ENCODE results near the gene BIRC5. TPM values are rescaled to one million over a fixed set of nuclear protein-coding genes. Genes with fewer than 3 reads are reported as not detected.

The BIRC5 gene
- total RNA-seq, 1 experiment from 2014 or later, result 140 TPM

- no peak overlapping the region for H3K4me3 ChIP-seq (replicated peaks in 1 of 2; ENCODE audit: low read depth in 1 of 2, low read length in 2 of 2)
- no peak for ATAC-seq
These were observed 50.5 kb downstream of the BIRC5 start for GRCh38 chr17:78264590-78264989.

GRCh38 chr17:78265121-78265520 is 51.1 kb downstream of the BIRC5 start:
- BruUV-seq (replicated peaks), result no TSS peak
- intact Hi-C loops (cut with micrococcal nuclease), result no loop called here
- Histone ChIP-seq H2AFZ (ENCODE audit: low read depth, low read length, poor library complexity, severe bottlenecking) (no peak overlapping the region), H3K4me3 (replicated peaks in 1 of 2; ENCODE audit: low read depth in 1 of 2, low read length in 2 of 2) (no peak overlapping the region), H3K9me2 (ENCODE audit: insufficient read depth) (no peaks in the 10 kb centered on the region), H3K36me3 (ENCODE audit: control insufficient read depth in 1 of 2, insufficient read depth in 2 of 2, low read length in 2 of 2) (no peaks in the 10 kb centered on the region), H3K9ac (ENCODE audit: low read length) (no peak overlapping the region), H3K4me2 (ENCODE audit: low read length) (no peak overlapping the region), H4K20me1 (ENCODE audit: insufficient read depth) (no peaks in the 10 kb centered on the region), H3K79me2 (ENCODE audit: insufficient read depth, low read length) (no peaks in the 10 kb centered on the region), H3K9me3 (ENCODE audit: control insufficient read depth in 1 of 2, insufficient read depth in 1 of 2, low read depth in 1 of 2, low read length in 2 of 2) (no peaks in the 10 kb centered on the region), H3K27me3 (ENCODE audit: insufficient read depth, low read length) (no peaks in the 10 kb centered on the region), H3K4me1 (ENCODE audit: control insufficient read depth in 1 of 2, insufficient read depth in 2 of 2, low read length in 2 of 2) (no peaks in the 10 kb centered on the region), H3K27ac (ENCODE audit: low read depth, low read length) (no peak overlapping the region)
- ATAC-seq (no peak), DNase-seq (ENCODE audit: low read depth, low spot score) (no peak)
- ChIA-PET CTCF (interaction anchor here (1.4 kb wide), 1 partner anchor 14 kb away, joined by 7 read pairs; no protein-coding TSS in a partner anchor), POLR2A (no interaction called here), RAD21 (ENCODE audit: low non-redundant PET in 1 of 2, low total read pairs in 2 of 2, uncharacterized antibody in 2 of 2, unreplicated experiment in 2 of 2) (no interaction called here)
- TF ChIP-seq FOSL1 (IDR thresholded peaks at IDR 0.05; ENCODE audit: low read depth), result no peak
- TF ChIP-seq EGR1 (IDR thresholded peaks at IDR 0.05; ENCODE audit: low read depth), result no peak
- TF ChIP-seq CTCF (IDR thresholded peaks at IDR 0.05 in 2 of 3, conservative IDR thresholded peaks at IDR 0.05 in 1 of 3; ENCODE audit: borderline replicate concordance in 1 of 3, insufficient read depth in 1 of 3, low read depth in 2 of 3, low read length in 2 of 3), result no peak
- TF ChIP-seq ZBTB33 (IDR thresholded peaks at IDR 0.05; ENCODE audit: extremely low read depth, insufficient replicate concordance, low read length), result no peak
- TF ChIP-seq SP1 (IDR thresholded peaks at IDR 0.05; ENCODE audit: low read depth), result no peak
- TF ChIP-seq CBX3 (IDR thresholded peaks at IDR 0.05; ENCODE audit: low read depth), result no peak
- TF ChIP-seq POLR2AphosphoS5 (IDR thresholded peaks at IDR 0.05; ENCODE audit: low read depth, low read length), result no peak
- TF ChIP-seq JUND (IDR thresholded peaks at IDR 0.05), result no peak
- TF ChIP-seq ZNF274 (IDR thresholded peaks at IDR 0.05; ENCODE audit: low read depth, low read length), result no peak
- no peak for TF ChIP-seq YY1 (IDR thresholded peaks at IDR 0.05; ENCODE audit: extremely low read depth, insufficient replicate concordance, low read depth, low read length)

More at GRCh38 chr17:78264590-78264989, 50.5 kb downstream of the BIRC5 start:
- DNase-seq (ENCODE audit: low read depth, low spot score), result no peak
- Histone ChIP-seq H3K79me2 (ENCODE audit: insufficient read depth, low read length) (no peaks in the 10 kb centered on the region), H2AFZ (ENCODE audit: low read depth, low read length, poor library complexity, severe bottlenecking) (no peak overlapping the region), H3K9me2 (ENCODE audit: insufficient read depth) (no peaks in the 10 kb centered on the region), H3K9me3 (ENCODE audit: control insufficient read depth in 1 of 2, insufficient read depth in 1 of 2, low read depth in 1 of 2, low read length in 2 of 2) (no peaks in the 10 kb centered on the region), H3K36me3 (ENCODE audit: control insufficient read depth in 1 of 2, insufficient read depth in 2 of 2, low read length in 2 of 2) (no peaks in the 10 kb centered on the region), H3K4me1 (ENCODE audit: control insufficient read depth in 1 of 2, insufficient read depth in 2 of 2, low read length in 2 of 2) (no peaks in the 10 kb centered on the region), H3K27me3 (ENCODE audit: insufficient read depth, low read length) (no peaks in the 10 kb centered on the region), H3K4me2 (ENCODE audit: low read length) (no peak overlapping the region), H3K9ac (ENCODE audit: low read length) (no peak overlapping the region), H4K20me1 (ENCODE audit: insufficient read depth) (no peaks in the 10 kb centered on the region), H3K27ac (ENCODE audit: low read depth, low read length) (no peak overlapping the region)
- ChIA-PET POLR2A (no interaction called here), RAD21 (ENCODE audit: low non-redundant PET in 1 of 2, low total read pairs in 2 of 2, uncharacterized antibody in 2 of 2, unreplicated experiment in 2 of 2) (no interaction called here), CTCF (interaction anchor here (1.4 kb wide), 1 partner anchor 14 kb away, joined by 7 read pairs; no protein-coding TSS in a partner anchor)
- intact Hi-C loops (cut with micrococcal nuclease), result no loop called here
- BruUV-seq (replicated peaks), result no TSS peak
- TF ChIP-seq ZFX (IDR thresholded peaks at IDR 0.05), result no peak
- TF ChIP-seq ATF3 (IDR thresholded peaks at IDR 0.05), result no peak

Measured in HCT116 (cell line).